ENCODE results near the gene PRDX3. TPM values are rescaled to one million over a fixed set of nuclear protein-coding genes. Genes with fewer than 3 reads are reported as not detected.

Gene PRDX3
- total and polyA plus RNA-seq, 11 donors = 130 to 385 (median 257) TPM

DNA sequence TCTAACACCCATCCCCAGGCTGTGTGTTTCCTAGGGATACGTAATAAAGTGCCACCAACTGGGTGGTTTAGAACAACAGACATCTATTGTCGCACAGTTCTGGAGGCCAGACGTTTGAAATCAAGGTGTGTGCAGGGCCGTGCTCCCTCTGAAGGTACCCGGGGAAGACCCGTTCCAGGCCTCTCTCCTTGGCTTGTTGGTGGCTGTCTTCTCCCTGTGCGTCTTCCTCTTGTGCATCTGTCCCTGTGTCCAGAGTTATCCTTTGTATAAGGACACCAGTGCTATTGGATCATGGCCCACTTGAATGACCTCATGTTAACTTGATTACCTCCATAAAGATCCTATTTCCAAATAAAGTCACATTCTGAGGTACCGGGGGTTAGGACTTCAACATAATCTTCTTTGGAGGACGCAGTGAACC, 44.4 kb upstream of the PRDX3 start:
- WGBS, 4 donors = 28 to 55% (median 32%) methylated on average over 9 of the region's 9 CpGs
- ATAC-seq = peak; percentile 16 to 47 (median 36)
- no peaks in the 10 kb centered on the region for H3K36me3 ChIP-seq
- DNase-seq = no peak
- H3K4me1 ChIP-seq = peaks cover 4 to 93% (median 60%) of the 10 kb centered on the region in 12 donors
- no peaks in the 10 kb centered on the region for H3K9me3 ChIP-seq
- peak overlapping the region; percentile 19 to 77 (median 64) for H3K27ac ChIP-seq
- H3K4me3 ChIP-seq = peak overlapping the region in 6 of 12 donors; percentile 1 to 36 (median 10)
- intact Hi-C loops (cut with DNase I) = loop anchor here in 1 of 10 donors (5.0 kb wide), 1 partner anchor 64 kb away; no protein-coding TSS in a partner anchor
- TF ChIP-seq POLR2A (IDR thresholded peaks at IDR 0.05) = no peak
- TF ChIP-seq, protein P1, sequence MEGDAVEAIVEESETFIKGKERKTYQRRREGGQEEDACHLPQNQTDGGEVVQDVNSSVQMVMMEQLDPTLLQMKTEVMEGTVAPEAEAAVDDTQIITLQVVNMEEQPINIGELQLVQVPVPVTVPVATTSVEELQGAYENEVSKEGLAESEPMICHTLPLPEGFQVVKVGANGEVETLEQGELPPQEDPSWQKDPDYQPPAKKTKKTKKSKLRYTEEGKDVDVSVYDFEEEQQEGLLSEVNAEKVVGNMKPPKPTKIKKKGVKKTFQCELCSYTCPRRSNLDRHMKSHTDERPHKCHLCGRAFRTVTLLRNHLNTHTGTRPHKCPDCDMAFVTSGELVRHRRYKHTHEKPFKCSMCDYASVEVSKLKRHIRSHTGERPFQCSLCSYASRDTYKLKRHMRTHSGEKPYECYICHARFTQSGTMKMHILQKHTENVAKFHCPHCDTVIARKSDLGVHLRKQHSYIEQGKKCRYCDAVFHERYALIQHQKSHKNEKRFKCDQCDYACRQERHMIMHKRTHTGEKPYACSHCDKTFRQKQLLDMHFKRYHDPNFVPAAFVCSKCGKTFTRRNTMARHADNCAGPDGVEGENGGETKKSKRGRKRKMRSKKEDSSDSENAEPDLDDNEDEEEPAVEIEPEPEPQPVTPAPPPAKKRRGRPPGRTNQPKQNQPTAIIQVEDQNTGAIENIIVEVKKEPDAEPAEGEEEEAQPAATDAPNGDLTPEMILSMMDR (IDR thresholded peaks at IDR 0.05) = no peak
- no peaks in the 10 kb centered on the region for H3K27me3 ChIP-seq

DNA sequence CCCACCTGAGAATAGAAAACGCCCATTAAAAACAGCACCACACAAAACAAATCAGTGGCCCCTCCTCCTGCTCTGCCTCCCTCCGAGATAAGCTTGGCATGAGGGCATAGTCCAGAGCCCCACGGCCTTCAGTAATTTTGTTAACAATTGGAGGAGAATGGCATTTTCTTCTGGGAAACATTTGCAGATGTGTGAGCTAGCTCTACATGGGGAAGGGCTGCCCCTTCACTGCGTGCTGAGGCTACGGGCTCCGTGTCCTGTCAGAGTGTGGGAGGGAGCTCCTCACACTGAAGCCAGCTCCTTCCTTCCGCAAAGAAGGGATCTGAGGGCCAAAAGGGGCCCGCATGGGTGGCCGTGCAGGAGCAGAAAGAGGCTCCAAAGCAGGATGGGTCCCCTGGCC, 43.9 kb upstream of the PRDX3 start:
- ATAC-seq (peak; percentile 32 to 64 (median 54)), DNase-seq (peak in 1 of 5 donors; percentile 34)
- Histone ChIP-seq H3K36me3 (no peaks in the 10 kb centered on the region), H3K9me3 (no peaks in the 10 kb centered on the region), H3K4me3 (peak overlapping the region in 7 of 12 donors; percentile 0 to 36 (median 9)), H3K4me1 (peaks cover 4 to 98% (median 62%) of the 10 kb centered on the region in 12 donors), H3K27me3 (no peaks in the 10 kb centered on the region), H3K27ac (peak overlapping the region; percentile 19 to 77 (median 64))
- intact Hi-C loops (cut with DNase I) = loop anchor here in 1 of 10 donors (5.0 kb wide), 1 partner anchor 65 kb away; no protein-coding TSS in a partner anchor
- WGBS, 4 donors = 10 to 25% (median 12%) methylated on average over 8 to 9 of the region's 9 CpGs
- TF ChIP-seq, protein P1 (IDR thresholded peaks at IDR 0.05) = no peak
- no peak for TF ChIP-seq POLR2A (IDR thresholded peaks at IDR 0.05)

DNA sequence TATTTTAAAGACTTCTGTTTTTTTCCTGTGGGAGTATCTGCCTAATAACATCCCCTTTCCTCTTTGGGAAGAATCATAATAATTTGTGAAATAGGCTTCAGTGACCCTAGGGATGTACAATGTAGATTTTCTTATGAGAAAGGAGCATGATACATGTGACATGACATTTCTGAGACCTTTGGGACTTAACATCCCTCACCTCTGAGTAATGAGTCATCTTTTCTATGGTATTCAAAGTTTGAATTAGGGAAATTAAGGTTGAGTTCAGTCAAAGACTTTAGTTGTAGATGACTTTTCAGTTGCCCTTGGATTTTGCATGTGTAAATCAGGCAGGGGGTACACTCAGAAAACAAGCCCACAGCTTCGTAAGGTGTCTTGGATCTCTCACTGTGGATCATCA, 43.1 kb upstream of the PRDX3 start:
- DNase-seq (no peak), ATAC-seq (no peak)
- TF ChIP-seq, protein P1 (IDR thresholded peaks at IDR 0.05) = no peak
- no peak for TF ChIP-seq POLR2A (IDR thresholded peaks at IDR 0.05)
- H3K4me1 ChIP-seq = peaks cover 4 to 100% (median 68%) of the 10 kb centered on the region in 12 donors
- H3K27ac ChIP-seq = peak overlapping the region in 11 of 12 donors; percentile 56 to 77 (median 68)
- intact Hi-C loops (cut with DNase I) = loop anchor here in 1 of 10 donors (5.0 kb wide), 1 partner anchor 66 kb away; no protein-coding TSS in a partner anchor
- H3K27me3 ChIP-seq = no peaks in the 10 kb centered on the region
- no peaks in the 10 kb centered on the region for H3K36me3 ChIP-seq
- no peak overlapping the region for H3K4me3 ChIP-seq
- 86 to 96% (median 92%) methylated on average over 1 of the region's 1 CpG for WGBS, 4 donors
- H3K9me3 ChIP-seq = no peaks in the 10 kb centered on the region

DNA sequence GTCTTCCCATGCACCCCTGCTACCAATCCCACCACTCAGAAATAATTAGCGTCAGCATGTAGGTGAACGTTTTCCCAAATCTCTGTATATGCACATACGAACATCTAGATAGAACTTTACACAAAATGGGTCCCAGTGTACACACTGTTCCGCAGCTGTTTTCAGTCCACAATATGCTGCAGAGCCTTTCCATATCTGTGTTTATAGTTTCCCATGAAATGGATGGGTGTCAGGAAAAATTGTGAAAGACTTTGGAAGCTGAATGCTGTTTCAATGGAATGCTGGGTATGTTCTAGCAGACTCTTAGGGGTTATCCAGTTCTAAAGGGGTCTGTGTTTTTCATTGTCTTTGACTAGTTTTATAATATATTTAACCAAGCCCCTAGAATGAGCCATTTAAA, 42.6 kb upstream of the PRDX3 start:
- H3K4me3 ChIP-seq = peak overlapping the region in 6 of 12 donors; percentile 4 to 22 (median 11)

More for the DNA sequence above, 42.6 kb upstream of the PRDX3 start:
- Histone ChIP-seq H3K9me3 (no peaks in the 10 kb centered on the region), H3K4me1 (peaks cover 4 to 100% (median 66%) of the 10 kb centered on the region in 12 donors), H3K27ac (peak overlapping the region; percentile 30 to 77 (median 68)), H3K36me3 (no peaks in the 10 kb centered on the region), H3K27me3 (no peaks in the 10 kb centered on the region)
- no peak for TF ChIP-seq POLR2A (IDR thresholded peaks at IDR 0.05)
- TF ChIP-seq, protein P1 (IDR thresholded peaks at IDR 0.05) = no peak
- ATAC-seq = peak; percentile 7 to 38 (median 26)
- no peak for DNase-seq
- 64 to 81% (median 73%) methylated on average over 4 of the region's 4 CpGs for WGBS, 4 donors
- intact Hi-C loops (cut with DNase I) = loop anchor here in 1 of 10 donors (5.0 kb wide), 1 partner anchor 66 kb away; no protein-coding TSS in a partner anchor
